ENCODE measurements around the gene RBM4B.

- TF ChIP-seq POLR2A (IDR thresholded peaks at IDR 0.05; ENCODE audit: low read depth, low read length) (no peak), POLR2AphosphoS5 (IDR thresholded peaks at IDR 0.05; ENCODE audit: low read depth, low read length) (no peak)
Observed at GRCh38 chr11:66619080-66619554, 58.6 kb downstream of the RBM4B start.
